ENCODE measurements around the gene CCNL1.

CCNL1 gene

GRCh38 chr3:157152930-157153329, 7.0 kb downstream of the CCNL1 start:
- H3K4me2 ChIP-seq (ENCODE audit: low read depth, low read length, poor library complexity, severe bottlenecking), result peak overlapping the region; percentile 94
- peaks cover 82% of the 10 kb centered on the region for H3K79me2 ChIP-seq (ENCODE audit: insufficient read depth, low read length)
- H3K9me2 ChIP-seq (replicated peaks; ENCODE audit: low read depth, low read length), result no peaks in the 10 kb centered on the region
- no peaks in the 10 kb centered on the region for H3F3A ChIP-seq (ENCODE audit: low read depth)
- H3K4me3 ChIP-seq (ENCODE audit: low read length, poor library complexity, severe bottlenecking), result peak overlapping the region; percentile 98
- H3K9ac ChIP-seq (ENCODE audit: low read depth, low read length, poor library complexity, severe bottlenecking), result no peak overlapping the region
- no peak for TF ChIP-seq CTCF (conservative IDR thresholded peaks at IDR 0.05; ENCODE audit: low read length)
- TF ChIP-seq EZH2phosphoT487 (IDR thresholded peaks at IDR 0.05; ENCODE audit: borderline replicate concordance), result no peak
- no peak overlapping the region for H2AFZ ChIP-seq (ENCODE audit: low read length)
- H3K27me3 ChIP-seq (ENCODE audit: insufficient read depth, low read length, poor library complexity, severe bottlenecking), result no peaks in the 10 kb centered on the region
- peaks cover 100% of the 10 kb centered on the region for H3K36me3 ChIP-seq (ENCODE audit: insufficient read depth, low read length)
- peaks cover 52% of the 10 kb centered on the region for H3K4me1 ChIP-seq (ENCODE audit: insufficient read depth, low read length, poor library complexity, severe bottlenecking)
- no peaks in the 10 kb centered on the region for H3K9me3 ChIP-seq (ENCODE audit: insufficient read depth, low read depth, low read length)
- peaks cover 95% of the 10 kb centered on the region for H4K20me1 ChIP-seq (ENCODE audit: insufficient read depth, low read length, poor library complexity, severe bottlenecking)

- peaks cover 47% of the 10 kb centered on the region for H3K4me1 ChIP-seq (ENCODE audit: insufficient read depth, low read length, poor library complexity, severe bottlenecking)
- no peaks in the 10 kb centered on the region for H3K9me3 ChIP-seq (ENCODE audit: insufficient read depth, low read depth, low read length)
- no peak overlapping the region for H3K4me3 ChIP-seq (ENCODE audit: low read length, poor library complexity, severe bottlenecking)
- no peak overlapping the region for H2AFZ ChIP-seq (ENCODE audit: low read length)
- H3K36me3 ChIP-seq (ENCODE audit: insufficient read depth, low read length), result peaks cover 100% of the 10 kb centered on the region
- H3K4me2 ChIP-seq (ENCODE audit: low read depth, low read length, poor library complexity, severe bottlenecking), result peak overlapping the region; percentile 94
- peaks cover 95% of the 10 kb centered on the region for H4K20me1 ChIP-seq (ENCODE audit: insufficient read depth, low read length, poor library complexity, severe bottlenecking)
- no peaks in the 10 kb centered on the region for H3F3A ChIP-seq (ENCODE audit: low read depth)
- peaks cover 77% of the 10 kb centered on the region for H3K79me2 ChIP-seq (ENCODE audit: insufficient read depth, low read length)
- TF ChIP-seq EZH2phosphoT487 (IDR thresholded peaks at IDR 0.05; ENCODE audit: borderline replicate concordance) (no peak), CTCF (conservative IDR thresholded peaks at IDR 0.05; ENCODE audit: low read length) (no peak)
- no peak overlapping the region for H3K9ac ChIP-seq (ENCODE audit: low read depth, low read length, poor library complexity, severe bottlenecking)
- no peaks in the 10 kb centered on the region for H3K27me3 ChIP-seq (ENCODE audit: insufficient read depth, low read length, poor library complexity, severe bottlenecking)
- H3K9me2 ChIP-seq (replicated peaks; ENCODE audit: low read depth, low read length), result no peaks in the 10 kb centered on the region
These were observed 7.5 kb downstream of the CCNL1 start for GRCh38 chr3:157152438-157152837.

DNA sequence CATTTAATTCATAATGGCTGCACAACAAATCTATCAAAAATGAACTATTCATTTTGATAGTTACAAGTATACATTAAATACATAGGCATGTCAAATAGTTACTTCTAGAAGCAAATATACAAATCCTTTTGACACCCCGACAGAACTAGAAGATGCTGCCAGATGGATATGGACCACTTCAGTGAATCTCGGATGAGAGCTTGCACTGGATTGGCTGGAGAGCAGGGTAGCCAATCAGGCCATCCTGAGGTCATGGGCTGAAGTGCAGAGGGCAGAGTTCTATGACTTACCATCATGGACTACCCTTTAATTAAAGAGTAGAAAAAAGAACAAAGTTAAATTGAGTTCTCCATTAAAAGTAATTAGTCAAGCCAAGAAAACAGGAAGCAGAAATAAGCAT, 8.3 kb downstream of the CCNL1 start:
- Histone ChIP-seq H3K4me2 (ENCODE audit: low read depth, low read length, poor library complexity, severe bottlenecking) (no peak overlapping the region), H3F3A (ENCODE audit: low read depth) (no peaks in the 10 kb centered on the region), H4K20me1 (ENCODE audit: insufficient read depth, low read length, poor library complexity, severe bottlenecking) (peaks cover 95% of the 10 kb centered on the region), H3K9ac (ENCODE audit: low read depth, low read length, poor library complexity, severe bottlenecking) (no peak overlapping the region), H3K27me3 (ENCODE audit: insufficient read depth, low read length, poor library complexity, severe bottlenecking) (no peaks in the 10 kb centered on the region), H3K9me3 (ENCODE audit: insufficient read depth, low read depth, low read length) (no peaks in the 10 kb centered on the region), H3K4me1 (ENCODE audit: insufficient read depth, low read length, poor library complexity, severe bottlenecking) (peaks cover 39% of the 10 kb centered on the region), H3K79me2 (ENCODE audit: insufficient read depth, low read length) (peaks cover 69% of the 10 kb centered on the region), H3K36me3 (ENCODE audit: insufficient read depth, low read length) (peaks cover 100% of the 10 kb centered on the region), H3K4me3 (ENCODE audit: low read length, poor library complexity, severe bottlenecking) (no peak overlapping the region), H2AFZ (ENCODE audit: low read length) (no peak overlapping the region), H3K9me2 (replicated peaks; ENCODE audit: low read depth, low read length) (no peaks in the 10 kb centered on the region)
- TF ChIP-seq EZH2phosphoT487 (IDR thresholded peaks at IDR 0.05; ENCODE audit: borderline replicate concordance), result no peak
- no peak for TF ChIP-seq CTCF (conservative IDR thresholded peaks at IDR 0.05; ENCODE audit: low read length)

Measured in Loucy (cell line).